HepG2 (cell line): ENCODE data around the gene METTL5. TPM values are rescaled to one million over a fixed set of nuclear protein-coding genes. Genes with fewer than 3 reads are reported as not detected.

Experiments used
- ATAC-seq: fragments of 200-7000 bp; cut with Tn5 transposase; 3 replicates; pipeline ENCODE4 v1.9.1; 2020; ENCODE audit warnings: mild to moderate bottlenecking, moderate library complexity
- BruUV-seq: library from RNA; stranded (reverse); fragments of 400-500 nt; replicated peaks from 2 replicates; lab custom pipeline; 2021; lab: Mats Ljungman, UMichigan
- CTCF ChIA-PET: fragments of 300-600 bp; formaldehyde crosslinking; extraction: SDS; loops from one replicate; lab custom pipeline; 2021; ENCODE audit warnings: low total read pairs, inconsistent platforms, low intra/inter-chr PET ratio; lab: Yijun Ruan, JAX
- POLR2A ChIA-PET: fragments of 350-600 bp; sonication (Branson Sonifier 250); formaldehyde crosslinking; loops from one replicate; lab custom pipeline; 2020; ENCODE audit warnings: antibody characterized with exemption, inconsistent platforms; lab: Yijun Ruan, JAX
- DNase-seq: peaks from one replicate; pipeline ENCODE4 v3.0.0-alpha.2; 2015; ENCODE audit warnings: low spot score
- FAIRE-seq: peaks from 3 replicates; lab custom pipeline; 2011; peaks lifted over from hg19 to GRCh38; lab: Jason Lieb, UNC
- H2AFZ ChIP-seq: one replicate; pipeline ENCODE4 v1.6.1; 2011; ENCODE audit warnings: low read length, inconsistent platforms
- H3K27ac ChIP-seq: fragments of 300-600 bp; 3 replicates; pipeline ENCODE4 v1.8.0; 2011; ENCODE audit warnings: mixed run types, mild to moderate bottlenecking, mixed read lengths, low read length, inconsistent platforms; ENCODE audit not compliant: insufficient read depth; ENCODE audit errors: extremely low read length
- H3K27me3 ChIP-seq, 2 experiments: fragments of 200-600 bp in 1 of 2; 2 replicates in 1 of 2; 3 replicates in 1 of 2; pipeline versions ENCODE4 v1.6.0 to v1.8.0; 2011; ENCODE audit warnings: low read length in 2 of 2, mild to moderate bottlenecking in 2 of 2, moderate library complexity in 2 of 2, inconsistent platforms in 1 of 2; ENCODE audit not compliant: insufficient read depth in 2 of 2, control insufficient read depth in 1 of 2
- H3K36me3 ChIP-seq, 2 experiments: fragments of 200-600 bp in 1 of 2; replicated peaks in 1 of 2; 2 replicates in 1 of 2; 3 replicates in 1 of 2; pipeline versions ENCODE4 v1.5.1 to v1.8.0; 2011; ENCODE audit warnings: low read length in 2 of 2, inconsistent platforms in 1 of 2; ENCODE audit not compliant: insufficient read depth in 2 of 2, control insufficient read depth in 1 of 2
- H3K4me1 ChIP-seq: 2 replicates; pipeline ENCODE4 v1.5.1; 2012; ENCODE audit warnings: low read length, inconsistent platforms; ENCODE audit not compliant: insufficient read depth
- H3K4me2 ChIP-seq: 2 replicates; pipeline ENCODE4 v1.6.0; 2011; ENCODE audit warnings: low read depth, low read length, inconsistent platforms
- H3K4me3 ChIP-seq, 3 experiments: fragments of 200-600 bp in 1 of 3; sonication (generic), shearing (Covaris generic) in 1 of 3; replicated peaks in 1 of 3; 2 replicates each; pipeline ENCODE4 v1.5.1; 2011 to 2016; ENCODE audit warnings: low read length in 3 of 3, inconsistent platforms in 2 of 3, low read depth in 2 of 3, mild to moderate bottlenecking in 2 of 3, control low read depth in 1 of 3, mixed read lengths in 1 of 3; ENCODE audit not compliant: insufficient read depth in 1 of 3
- H3K79me2 ChIP-seq: one replicate; pipeline ENCODE4 v1.6.1; 2011; ENCODE audit warnings: low read length, inconsistent platforms; ENCODE audit not compliant: insufficient read depth
- H3K9ac ChIP-seq: 2 replicates; pipeline ENCODE4 v1.6.0; 2011; ENCODE audit warnings: mild to moderate bottlenecking, low read depth, low read length, inconsistent platforms; ENCODE audit not compliant: insufficient read depth
- H3K9me3 ChIP-seq: 2 replicates; pipeline ENCODE4 v1.5.1; 2012; ENCODE audit warnings: mild to moderate bottlenecking, low read length
- H4K20me1 ChIP-seq: 2 replicates; pipeline ENCODE4 v1.6.0; 2011; ENCODE audit warnings: inconsistent platforms, mild to moderate bottlenecking, low read length, moderate library complexity; ENCODE audit not compliant: insufficient read depth
- ATF7 ChIP-seq, 2 experiments: fragments of 450-650 bp in 1 of 2; sonication (generic) in 1 of 2; formaldehyde crosslinking in 1 of 2; IDR thresholded peaks; 2 replicates each; pipeline versions ENCODE4 v1.4.0 to v1.6.1; 2016 to 2020; ENCODE audit warnings: antibody characterized with exemption in 1 of 2, mild to moderate bottlenecking in 1 of 2, missing genetic modification reagents in 1 of 2
- DNMT1 ChIP-seq: sonication (generic); formaldehyde crosslinking; IDR thresholded peaks from 2 replicates; pipeline ENCODE4 v1.5.1; 2020; ENCODE audit warnings: mild to moderate bottlenecking, missing genetic modification reagents
- DRAP1 ChIP-seq: IDR thresholded peaks from 2 replicates; pipeline ENCODE4 v1.6.1; 2016; ENCODE audit warnings: missing genetic modification reagents, missing compliant biosample characterization
- ELF4 ChIP-seq: sonication (generic); formaldehyde crosslinking; IDR thresholded peaks from 2 replicates; pipeline ENCODE4 v1.5.0; 2020; ENCODE audit warnings: missing genetic modification reagents, mild to moderate bottlenecking, moderate library complexity, borderline replicate concordance
- FIP1L1 ChIP-seq: fragments of 200-400 bp; formaldehyde crosslinking; IDR thresholded peaks from 2 replicates; pipeline ENCODE4 v1.6.1; 2018; ENCODE audit warnings: low read depth, mild to moderate bottlenecking, low read length, moderate library complexity, borderline replicate concordance; ENCODE audit not compliant: insufficient read depth
- FOXM1 ChIP-seq: sonication (generic); formaldehyde crosslinking; IDR thresholded peaks from 2 replicates; pipeline ENCODE4 v1.5.0; 2020; ENCODE audit warnings: missing genetic modification reagents
- NCOR1 ChIP-seq: fragments of 200-600 bp; sonication (generic); IDR thresholded peaks from 2 replicates; pipeline ENCODE4 v1.7.0; 2017; ENCODE audit warnings: antibody characterized with exemption, low read length, borderline replicate concordance
- PPARG ChIP-seq: conservative IDR thresholded peaks from 2 replicates; pipeline ENCODE4 v1.6.1; 2016; ENCODE audit warnings: missing biosample characterization, missing genetic modification reagents
- REST ChIP-seq, 2 experiments: IDR thresholded peaks; 2 replicates each; pipeline ENCODE4 v1.6.1; 2011 to 2012; ENCODE audit warnings: low read length in 2 of 2, borderline replicate concordance in 1 of 2, low read depth in 1 of 2, mild to moderate bottlenecking in 1 of 2, moderate library complexity in 1 of 2
- SKI ChIP-seq: fragments of 450-650 bp; IDR thresholded peaks from one replicate; pipeline ENCODE4 v1.6.1; 2018; ENCODE audit warnings: mild to moderate bottlenecking; ENCODE audit not compliant: partially characterized antibody
- TGIF2 ChIP-seq: IDR thresholded peaks from 2 replicates; pipeline ENCODE4 v1.6.1; 2016; ENCODE audit warnings: control low read depth, missing compliant biosample characterization
- ZC3H13 ChIP-seq: sonication (generic); formaldehyde crosslinking; IDR thresholded peaks from 2 replicates; pipeline ENCODE4 v1.8.1; 2023; ENCODE audit warnings: mild to moderate bottlenecking, missing genetic modification reagents, moderate library complexity
- ZFP1 ChIP-seq: IDR thresholded peaks from 2 replicates; pipeline ENCODE4 v1.6.1; 2016
- ZNF329 ChIP-seq: sonication (generic); formaldehyde crosslinking; IDR thresholded peaks from 2 replicates; pipeline ENCODE4 v1.9.0; 2021; ENCODE audit warnings: low read depth, mild to moderate bottlenecking, missing genetic modification reagents
- ZNF367 ChIP-seq: sonication (generic); formaldehyde crosslinking; IDR thresholded peaks from 2 replicates; pipeline ENCODE4 v1.4.0; 2020; ENCODE audit warnings: missing genetic modification reagents, borderline replicate concordance
- WGBS: methylation state at CpG from one replicate; pipeline ENCODE4 v1.1.6; 2017; ENCODE audit warnings: low lambda C conversion rate; 5-methylcytosine and 5-hydroxymethylcytosine counted together
- in situ Hi-C: cut with HindIII; loops from 2 replicates; pipeline ENCODE4 v1.10.0; 2017; ENCODE audit warnings: low pct_unique_long_range_greater_than_20kb; ENCODE audit not compliant: extremely low pct_ligation_motif_present
- intact Hi-C: fragments of 100-400 bp; cut with micrococcal nuclease; formaldehyde crosslinking; loops from one replicate; pipeline ENCODE4 v1.10.0; 2022; ENCODE audit not compliant: unreplicated experiment
- polyA plus RNA-seq, 8 experiments: library from polyadenylated mRNA; depleted of rRNA in 3 of 8; stranded (reverse) in 7 of 8; unstranded in 1 of 8; fragments of >200 nt; fragmentation: Illumina TruSeq in 4 of 8; extraction: Trizol in 4 of 8; gene quantifications; 2 replicates each; pipeline versions ENCODE4 v1.2.1 to v1.2.3, GENCODE V29; 2011 to 2016; ENCODE audit warnings: low read depth in 4 of 8, missing spikeins in 1 of 8, mixed read lengths in 1 of 8; ENCODE audit not compliant: insufficient read depth in 1 of 8
- total RNA-seq, 5 experiments: library from RNA; depleted of rRNA; stranded (reverse); fragments of >200 nt; fragmentation: Illumina TruSeq; extraction: Trizol; gene quantifications; 2 replicates each; pipeline ENCODE4 v1.2.3, GENCODE V29; 2016; ENCODE audit warnings: low read depth in 1 of 5
- TF ChIP-seq, protein P1 (sequence below): sonication (generic); formaldehyde crosslinking; IDR thresholded peaks from 2 replicates; pipeline ENCODE4 v1.8.1; 2023; ENCODE audit warnings: mild to moderate bottlenecking, missing genetic modification reagents
- TF ChIP-seq, protein P2 (sequence below): sonication (generic); formaldehyde crosslinking; IDR thresholded peaks from 2 replicates; pipeline ENCODE4 v1.5.1; 2020; ENCODE audit warnings: mild to moderate bottlenecking, moderate library complexity, missing genetic modification reagents

The METTL5 gene
- total and polyA plus RNA-seq, 2 of the 13 experiments (the other 11 are each of a cell fraction or from before 2014, with no cell fraction given) = 50.7 to 95.1 TPM

GRCh38 chr2:169838743-169839489 lies 14.2 kb upstream of the METTL5 start:
- peak; percentile 26; the same call in 2 of the 3 replicates for ATAC-seq
- H3K4me2 ChIP-seq = no peak overlapping the region
- TF ChIP-seq, protein P1, sequence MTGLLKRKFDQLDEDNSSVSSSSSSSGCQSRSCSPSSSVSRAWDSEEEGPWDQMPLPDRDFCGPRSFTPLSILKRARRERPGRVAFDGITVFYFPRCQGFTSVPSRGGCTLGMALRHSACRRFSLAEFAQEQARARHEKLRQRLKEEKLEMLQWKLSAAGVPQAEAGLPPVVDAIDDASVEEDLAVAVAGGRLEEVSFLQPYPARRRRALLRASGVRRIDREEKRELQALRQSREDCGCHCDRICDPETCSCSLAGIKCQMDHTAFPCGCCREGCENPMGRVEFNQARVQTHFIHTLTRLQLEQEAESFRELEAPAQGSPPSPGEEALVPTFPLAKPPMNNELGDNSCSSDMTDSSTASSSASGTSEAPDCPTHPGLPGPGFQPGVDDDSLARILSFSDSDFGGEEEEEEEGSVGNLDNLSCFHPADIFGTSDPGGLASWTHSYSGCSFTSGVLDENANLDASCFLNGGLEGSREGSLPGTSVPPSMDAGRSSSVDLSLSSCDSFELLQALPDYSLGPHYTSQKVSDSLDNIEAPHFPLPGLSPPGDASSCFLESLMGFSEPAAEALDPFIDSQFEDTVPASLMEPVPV (CRISPR knock-in tag) = no peak
- TF ChIP-seq NCOR1 = no peak
- no peak for TF ChIP-seq ZC3H13 (CRISPR knock-in tag)
- no peak for TF ChIP-seq ELF4
- TF ChIP-seq, protein P2, sequence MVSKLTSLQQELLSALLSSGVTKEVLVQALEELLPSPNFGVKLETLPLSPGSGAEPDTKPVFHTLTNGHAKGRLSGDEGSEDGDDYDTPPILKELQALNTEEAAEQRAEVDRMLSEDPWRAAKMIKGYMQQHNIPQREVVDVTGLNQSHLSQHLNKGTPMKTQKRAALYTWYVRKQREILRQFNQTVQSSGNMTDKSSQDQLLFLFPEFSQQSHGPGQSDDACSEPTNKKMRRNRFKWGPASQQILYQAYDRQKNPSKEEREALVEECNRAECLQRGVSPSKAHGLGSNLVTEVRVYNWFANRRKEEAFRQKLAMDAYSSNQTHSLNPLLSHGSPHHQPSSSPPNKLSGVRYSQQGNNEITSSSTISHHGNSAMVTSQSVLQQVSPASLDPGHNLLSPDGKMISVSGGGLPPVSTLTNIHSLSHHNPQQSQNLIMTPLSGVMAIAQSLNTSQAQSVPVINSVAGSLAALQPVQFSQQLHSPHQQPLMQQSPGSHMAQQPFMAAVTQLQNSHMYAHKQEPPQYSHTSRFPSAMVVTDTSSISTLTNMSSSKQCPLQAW (CRISPR knock-in tag) = no peak
- no peak for TF ChIP-seq ZFP1 (CRISPR knock-in tag)
- no peak for TF ChIP-seq TGIF2
- no peak for TF ChIP-seq ATF7 (IDR thresholded peaks at IDR 0.05)
- no peak for TF ChIP-seq ATF7 (CRISPR knock-in tag; IDR thresholded peaks at IDR 0.05)
- TF ChIP-seq SKI = no peak
- TF ChIP-seq REST (IDR thresholded peaks at IDR 0.05; ENCODE audit: borderline replicate concordance in 1 of 2, low read depth in 1 of 2, low read length in 2 of 2) = no peak
- no peak for TF ChIP-seq FOXM1 (CRISPR knock-in tag)
- no peak for TF ChIP-seq ZNF329
- no peak for TF ChIP-seq FIP1L1
- TF ChIP-seq PPARG = no peak
- TF ChIP-seq DRAP1 = no peak
- TF ChIP-seq DNMT1 (CRISPR knock-in tag) = no peak
- TF ChIP-seq ZNF367 (CRISPR knock-in tag) = no peak

More at GRCh38 chr2:169838743-169839489, 14.2 kb upstream of the METTL5 start:
- H2AFZ ChIP-seq = no peak overlapping the region
- ChIA-PET POLR2A (interaction anchor here (1.2 to 1.4 kb wide), 2 partner anchors 10 to 12 kb away, joined by 3 to 6 read pairs; partner anchors contain the start of gene UBR3), CTCF (no interaction called here)
- BruUV-seq = TSS peak; percentile 4
- no peaks in the 10 kb centered on the region for H4K20me1 ChIP-seq
- WGBS = 94% methylated on average over 2 of the region's 2 CpGs
- no peak overlapping the region for H3K4me3 ChIP-seq
- H3K36me3 ChIP-seq = peaks cover 8 to 14% of the 10 kb centered on the region in 2 experiments; a peak in 4 of 5 replicates
- H3K27me3 ChIP-seq = no peaks in the 10 kb centered on the region
- FAIRE-seq (no peak), DNase-seq (no peak)
- no peaks in the 10 kb centered on the region for H3K9me3 ChIP-seq
- in situ Hi-C loops (no loop called here), intact Hi-C loops (no loop called here)
- no peak overlapping the region for H3K9ac ChIP-seq
- peaks cover 12% of the 10 kb centered on the region for H3K4me1 ChIP-seq
- no peak overlapping the region for H3K27ac ChIP-seq
- H3K79me2 ChIP-seq = peaks cover 64% of the 10 kb centered on the region
